Adipocyte (in vitro differentiated cells): ENCODE measurements around the gene HHATL.

Experiments
- DNase-seq: peaks from one replicate; pipeline ENCODE4 v3.0.0-alpha.2; 2015; ENCODE audit warnings: low read depth
- H3K27me3 ChIP-seq: replicated peaks from 2 replicates; pipeline ENCODE4 v1.7.0; 2013; ENCODE audit warnings: mild to moderate bottlenecking, low read length, moderate library complexity; ENCODE audit not compliant: control insufficient read depth, insufficient read depth
- H3K36me3 ChIP-seq: 2 replicates; pipeline ENCODE4 v1.7.0; 2013; ENCODE audit warnings: low read length, mild to moderate bottlenecking, moderate library complexity; ENCODE audit not compliant: control insufficient read depth, insufficient read depth, severe bottlenecking
- H3K4me1 ChIP-seq: 2 replicates; pipeline ENCODE4 v1.7.0; 2013; ENCODE audit warnings: mild to moderate bottlenecking, low read length, moderate library complexity; ENCODE audit not compliant: control insufficient read depth, insufficient read depth
- H3K4me3 ChIP-seq: 2 replicates; pipeline ENCODE4 v1.7.0; 2013; ENCODE audit warnings: mild to moderate bottlenecking, low read length, moderate library complexity
- H3K9ac ChIP-seq: 2 replicates; pipeline ENCODE4 v1.7.0; 2013; ENCODE audit warnings: mild to moderate bottlenecking, low read length, moderate library complexity
- H3K9me3 ChIP-seq: 2 replicates; pipeline ENCODE4 v1.7.0; 2013; ENCODE audit warnings: mild to moderate bottlenecking, low read length, moderate library complexity; ENCODE audit not compliant: control insufficient read depth

The HHATL gene

DNA sequence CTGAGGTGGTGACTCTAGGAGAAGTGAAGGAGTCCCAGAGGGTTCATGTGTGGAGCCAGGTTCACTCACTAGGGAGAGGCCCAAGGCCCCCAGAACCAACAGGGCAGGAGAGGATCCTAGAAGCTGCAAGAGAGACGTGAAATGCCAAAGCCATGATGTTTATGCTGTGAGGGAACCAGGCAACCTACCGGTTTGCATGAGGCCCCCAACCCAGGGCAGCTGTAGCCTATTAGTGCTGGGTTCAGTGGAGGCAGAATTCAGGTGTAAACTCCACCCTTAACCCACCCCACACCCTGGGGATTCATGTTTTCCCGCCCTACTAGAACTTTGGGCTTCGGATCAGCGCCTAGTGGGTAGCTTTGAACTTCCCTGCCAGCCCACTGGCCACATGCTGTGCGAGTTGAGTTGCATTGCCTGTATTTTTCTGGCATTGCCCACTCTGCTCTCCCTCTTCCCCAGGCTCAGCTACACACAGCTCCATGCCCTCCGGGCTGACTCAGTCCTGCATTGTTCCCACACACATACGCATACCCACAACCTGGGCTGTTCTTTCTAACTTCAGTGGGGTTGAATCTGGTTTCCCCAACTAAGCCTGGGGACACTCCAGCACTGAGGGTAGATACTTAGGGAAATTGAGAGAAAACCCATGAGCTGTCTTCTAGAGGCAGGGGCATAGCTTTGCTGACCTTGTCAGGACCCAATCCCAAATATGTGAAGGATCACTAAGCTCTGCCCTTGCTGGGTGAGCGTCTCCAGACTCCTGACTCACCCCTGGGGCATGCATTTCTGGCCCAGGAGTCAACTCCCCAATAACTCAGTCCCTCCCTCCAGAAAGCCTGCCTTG, 51.1 kb downstream of the HHATL start:
- peak; percentile 76 for DNase-seq
- Histone ChIP-seq H3K4me3 (peak overlapping the region; percentile 82), H3K9ac (peak overlapping the region; percentile 95)

DNA sequence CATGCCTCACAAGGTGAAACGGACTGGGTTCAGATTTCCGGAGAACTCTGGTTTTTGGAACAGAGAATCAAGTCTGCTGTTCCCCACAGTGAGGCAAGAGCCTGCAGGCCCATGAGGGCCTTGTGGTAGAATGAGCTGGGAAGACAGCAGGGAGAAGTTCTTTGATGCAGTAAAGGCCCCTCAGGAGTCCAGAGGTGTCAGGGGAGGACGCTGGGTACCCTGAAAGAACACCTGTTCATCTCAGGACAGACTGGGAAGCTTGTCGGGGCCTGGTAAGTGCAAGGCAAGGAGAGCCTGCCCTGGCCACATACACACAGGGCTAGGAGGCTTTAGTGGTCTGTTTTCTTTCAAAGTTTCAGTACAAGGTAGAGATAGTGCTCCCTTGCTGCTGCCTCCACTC, 52.8 kb downstream of the HHATL start:
- DNase-seq = no peak
- peaks cover 54% of the 10 kb centered on the region for H3K36me3 ChIP-seq

More for the DNA sequence above, 51.1 kb downstream of the HHATL start:
- Histone ChIP-seq H3K9me3 (no peaks in the 10 kb centered on the region), H3K4me1 (peaks cover 59% of the 10 kb centered on the region), H3K36me3 (peaks cover 38% of the 10 kb centered on the region), H3K27me3 (no peaks in the 10 kb centered on the region)

DNA sequence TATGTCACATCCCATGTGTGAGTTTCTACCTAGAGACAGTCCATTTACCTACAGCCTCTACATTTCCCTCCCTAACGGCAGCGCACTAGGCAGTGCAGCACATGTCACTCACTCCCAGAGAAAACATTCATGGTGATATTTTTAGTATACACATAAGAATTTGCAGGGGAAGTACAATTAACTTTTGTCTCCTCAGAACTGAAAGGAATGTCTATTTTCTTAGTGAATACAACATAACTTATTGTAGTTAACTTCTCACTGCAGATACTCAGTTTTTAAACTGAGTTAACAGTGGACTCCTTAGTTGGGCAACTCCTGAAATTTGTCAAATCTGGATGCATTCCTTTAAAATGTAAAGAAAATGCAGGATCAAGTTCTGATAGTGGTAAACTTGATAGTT, 53.6 kb downstream of the HHATL start:
- H3K4me3 ChIP-seq = no peak overlapping the region
- peaks cover 47% of the 10 kb centered on the region for H3K4me1 ChIP-seq
- no peak overlapping the region for H3K9ac ChIP-seq
- no peaks in the 10 kb centered on the region for H3K9me3 ChIP-seq
- DNase-seq = no peak
- H3K36me3 ChIP-seq = peaks cover 62% of the 10 kb centered on the region
- H3K27me3 ChIP-seq = no peaks in the 10 kb centered on the region

More for the DNA sequence above, 52.8 kb downstream of the HHATL start:
- Histone ChIP-seq H3K9me3 (no peaks in the 10 kb centered on the region), H3K9ac (no peak overlapping the region), H3K4me1 (peaks cover 47% of the 10 kb centered on the region), H3K27me3 (no peaks in the 10 kb centered on the region), H3K4me3 (no peak overlapping the region)

DNA sequence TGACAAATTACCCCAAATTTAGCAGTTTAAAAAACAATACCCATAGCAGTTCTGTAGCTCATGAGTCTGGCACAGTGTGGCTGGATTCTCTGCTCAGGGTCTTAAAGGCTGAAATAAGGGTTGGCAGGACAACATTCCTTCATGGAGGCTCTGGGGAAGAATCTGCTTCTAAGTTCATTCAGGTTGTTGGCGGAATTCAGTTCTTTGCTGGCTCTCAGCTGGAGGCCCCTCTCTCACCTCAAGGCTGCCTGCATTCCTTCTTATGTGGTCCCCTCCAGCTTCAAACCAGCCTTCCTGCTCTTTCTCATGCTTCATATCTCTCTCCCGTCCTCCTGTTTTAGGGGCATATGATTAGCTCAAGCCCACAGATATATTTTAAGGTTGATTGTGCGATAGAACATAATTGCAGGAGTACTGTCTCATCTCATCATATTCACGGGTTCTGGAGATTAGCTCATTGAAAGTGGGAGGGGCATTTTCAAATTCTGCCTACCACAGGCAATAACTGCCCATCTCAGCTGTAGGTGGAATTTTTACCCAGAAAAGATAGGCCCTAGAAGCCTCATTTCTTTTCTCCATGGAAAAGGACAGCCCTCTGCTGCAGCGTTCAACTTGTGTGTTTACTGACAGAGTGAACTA, 54.7 kb downstream of the HHATL start:
- Histone ChIP-seq H3K36me3 (peaks cover 73% of the 10 kb centered on the region), H3K4me3 (no peak overlapping the region), H3K27me3 (no peaks in the 10 kb centered on the region), H3K9me3 (no peaks in the 10 kb centered on the region), H3K9ac (peak overlapping the region; percentile 2), H3K4me1 (peaks cover 43% of the 10 kb centered on the region)
- no peak for DNase-seq
